ENCODE results near the gene RB1.
"Not testable (repeated sequence)": the region's sequence is repeated elsewhere in the genome, so short reads cannot be mapped to it uniquely, and the experiment has no call there.

GRCh38 chr13:48422003-48422402, 118.5 kb downstream of the RB1 start:
- not testable (repeated sequence) for TF ChIP-seq CTCF, POLR2A (IDR thresholded peaks at IDR 0.05)

Measured in esophagus squamous epithelium (tissue), 4 donors.